ENCODE results near the gene MAK. TPM values are rescaled to one million over a fixed set of nuclear protein-coding genes. Genes with fewer than 3 reads are reported as not detected.

MAK gene
- total and polyA plus RNA-seq, 2 of the 13 experiments (the other 11 are each of a cell fraction or from before 2014, with no cell fraction given), result 0.04 TPM; not detected in 1

GRCh38 chr6:10747251-10747972 is 90.9 kb downstream of the MAK start, which contains the start of gene TMEM14B (continued):
- TF ChIP-seq, protein P1, sequence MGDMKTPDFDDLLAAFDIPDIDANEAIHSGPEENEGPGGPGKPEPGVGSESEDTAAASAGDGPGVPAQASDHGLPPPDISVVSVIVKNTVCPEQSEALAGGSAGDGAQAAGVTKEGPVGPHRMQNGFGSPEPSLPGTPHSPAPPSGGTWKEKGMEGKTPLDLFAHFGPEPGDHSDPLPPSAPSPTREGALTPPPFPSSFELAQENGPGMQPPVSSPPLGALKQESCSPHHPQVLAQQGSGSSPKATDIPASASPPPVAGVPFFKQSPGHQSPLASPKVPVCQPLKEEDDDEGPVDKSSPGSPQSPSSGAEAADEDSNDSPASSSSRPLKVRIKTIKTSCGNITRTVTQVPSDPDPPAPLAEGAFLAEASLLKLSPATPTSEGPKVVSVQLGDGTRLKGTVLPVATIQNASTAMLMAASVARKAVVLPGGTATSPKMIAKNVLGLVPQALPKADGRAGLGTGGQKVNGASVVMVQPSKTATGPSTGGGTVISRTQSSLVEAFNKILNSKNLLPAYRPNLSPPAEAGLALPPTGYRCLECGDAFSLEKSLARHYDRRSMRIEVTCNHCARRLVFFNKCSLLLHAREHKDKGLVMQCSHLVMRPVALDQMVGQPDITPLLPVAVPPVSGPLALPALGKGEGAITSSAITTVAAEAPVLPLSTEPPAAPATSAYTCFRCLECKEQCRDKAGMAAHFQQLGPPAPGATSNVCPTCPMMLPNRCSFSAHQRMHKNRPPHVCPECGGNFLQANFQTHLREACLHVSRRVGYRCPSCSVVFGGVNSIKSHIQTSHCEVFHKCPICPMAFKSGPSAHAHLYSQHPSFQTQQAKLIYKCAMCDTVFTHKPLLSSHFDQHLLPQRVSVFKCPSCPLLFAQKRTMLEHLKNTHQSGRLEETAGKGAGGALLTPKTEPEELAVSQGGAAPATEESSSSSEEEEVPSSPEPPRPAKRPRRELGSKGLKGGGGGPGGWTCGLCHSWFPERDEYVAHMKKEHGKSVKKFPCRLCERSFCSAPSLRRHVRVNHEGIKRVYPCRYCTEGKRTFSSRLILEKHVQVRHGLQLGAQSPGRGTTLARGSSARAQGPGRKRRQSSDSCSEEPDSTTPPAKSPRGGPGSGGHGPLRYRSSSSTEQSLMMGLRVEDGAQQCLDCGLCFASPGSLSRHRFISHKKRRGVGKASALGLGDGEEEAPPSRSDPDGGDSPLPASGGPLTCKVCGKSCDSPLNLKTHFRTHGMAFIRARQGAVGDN (CRISPR knock-in tag; IDR thresholded peaks at IDR 0.05), result peak; percentile 96
- TF ChIP-seq ZNF510 (CRISPR knock-in tag; IDR thresholded peaks at IDR 0.05; ENCODE audit: low read depth), result peak; percentile 91
- TF ChIP-seq ZIK1 (CRISPR knock-in tag; IDR thresholded peaks at IDR 0.05; ENCODE audit: borderline replicate concordance, low read depth), result peak; percentile 75; the same call in 1 of the 2 replicates
- peak; percentile 95 for TF ChIP-seq HIVEP1 (CRISPR knock-in tag; IDR thresholded peaks at IDR 0.05)
- peak; percentile 67 for TF ChIP-seq ZNF619 (CRISPR knock-in tag; IDR thresholded peaks at IDR 0.05)
- peak; percentile 23; the same call in 1 of the 2 replicates for TF ChIP-seq EED (CRISPR knock-in tag; IDR thresholded peaks at IDR 0.05)
- peak; percentile 89 for TF ChIP-seq RXRB (CRISPR knock-in tag; IDR thresholded peaks at IDR 0.05; ENCODE audit: borderline replicate concordance)
- TF ChIP-seq TOE1 (CRISPR knock-in tag; IDR thresholded peaks at IDR 0.05), result peak; percentile 94; the same call in 1 of the 2 replicates
- TF ChIP-seq CHCHD3 (CRISPR knock-in tag; IDR thresholded peaks at IDR 0.05), result peak; percentile 84
- no peak for TF ChIP-seq ZNF263 (CRISPR knock-in tag; IDR thresholded peaks at IDR 0.05)
- TF ChIP-seq, protein P2, sequence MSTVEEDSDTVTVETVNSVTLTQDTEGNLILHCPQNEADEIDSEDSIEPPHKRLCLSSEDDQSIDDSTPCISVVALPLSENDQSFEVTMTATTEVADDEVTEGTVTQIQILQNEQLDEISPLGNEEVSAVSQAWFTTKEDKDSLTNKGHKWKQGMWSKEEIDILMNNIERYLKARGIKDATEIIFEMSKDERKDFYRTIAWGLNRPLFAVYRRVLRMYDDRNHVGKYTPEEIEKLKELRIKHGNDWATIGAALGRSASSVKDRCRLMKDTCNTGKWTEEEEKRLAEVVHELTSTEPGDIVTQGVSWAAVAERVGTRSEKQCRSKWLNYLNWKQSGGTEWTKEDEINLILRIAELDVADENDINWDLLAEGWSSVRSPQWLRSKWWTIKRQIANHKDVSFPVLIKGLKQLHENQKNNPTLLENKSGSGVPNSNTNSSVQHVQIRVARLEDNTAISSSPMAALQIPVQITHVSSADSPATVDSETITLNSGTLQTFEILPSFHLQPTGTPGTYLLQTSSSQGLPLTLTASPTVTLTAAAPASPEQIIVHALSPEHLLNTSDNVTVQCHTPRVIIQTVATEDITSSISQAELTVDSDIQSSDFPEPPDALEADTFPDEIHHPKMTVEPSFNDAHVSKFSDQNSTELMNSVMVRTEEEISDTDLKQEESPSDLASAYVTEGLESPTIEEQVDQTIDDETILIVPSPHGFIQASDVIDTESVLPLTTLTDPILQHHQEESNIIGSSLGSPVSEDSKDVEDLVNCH (CRISPR knock-in tag; IDR thresholded peaks at IDR 0.05), result no peak
- TF ChIP-seq HDAC1 (CRISPR knock-in tag; IDR thresholded peaks at IDR 0.05), result peak; percentile 95
- peak; percentile 73 for TF ChIP-seq ZMAT3 (CRISPR knock-in tag; conservative IDR thresholded peaks at IDR 0.05)
- TF ChIP-seq GTF2F1 (IDR thresholded peaks at IDR 0.05; ENCODE audit: low read length), result no peak
- TF ChIP-seq, protein P3, sequence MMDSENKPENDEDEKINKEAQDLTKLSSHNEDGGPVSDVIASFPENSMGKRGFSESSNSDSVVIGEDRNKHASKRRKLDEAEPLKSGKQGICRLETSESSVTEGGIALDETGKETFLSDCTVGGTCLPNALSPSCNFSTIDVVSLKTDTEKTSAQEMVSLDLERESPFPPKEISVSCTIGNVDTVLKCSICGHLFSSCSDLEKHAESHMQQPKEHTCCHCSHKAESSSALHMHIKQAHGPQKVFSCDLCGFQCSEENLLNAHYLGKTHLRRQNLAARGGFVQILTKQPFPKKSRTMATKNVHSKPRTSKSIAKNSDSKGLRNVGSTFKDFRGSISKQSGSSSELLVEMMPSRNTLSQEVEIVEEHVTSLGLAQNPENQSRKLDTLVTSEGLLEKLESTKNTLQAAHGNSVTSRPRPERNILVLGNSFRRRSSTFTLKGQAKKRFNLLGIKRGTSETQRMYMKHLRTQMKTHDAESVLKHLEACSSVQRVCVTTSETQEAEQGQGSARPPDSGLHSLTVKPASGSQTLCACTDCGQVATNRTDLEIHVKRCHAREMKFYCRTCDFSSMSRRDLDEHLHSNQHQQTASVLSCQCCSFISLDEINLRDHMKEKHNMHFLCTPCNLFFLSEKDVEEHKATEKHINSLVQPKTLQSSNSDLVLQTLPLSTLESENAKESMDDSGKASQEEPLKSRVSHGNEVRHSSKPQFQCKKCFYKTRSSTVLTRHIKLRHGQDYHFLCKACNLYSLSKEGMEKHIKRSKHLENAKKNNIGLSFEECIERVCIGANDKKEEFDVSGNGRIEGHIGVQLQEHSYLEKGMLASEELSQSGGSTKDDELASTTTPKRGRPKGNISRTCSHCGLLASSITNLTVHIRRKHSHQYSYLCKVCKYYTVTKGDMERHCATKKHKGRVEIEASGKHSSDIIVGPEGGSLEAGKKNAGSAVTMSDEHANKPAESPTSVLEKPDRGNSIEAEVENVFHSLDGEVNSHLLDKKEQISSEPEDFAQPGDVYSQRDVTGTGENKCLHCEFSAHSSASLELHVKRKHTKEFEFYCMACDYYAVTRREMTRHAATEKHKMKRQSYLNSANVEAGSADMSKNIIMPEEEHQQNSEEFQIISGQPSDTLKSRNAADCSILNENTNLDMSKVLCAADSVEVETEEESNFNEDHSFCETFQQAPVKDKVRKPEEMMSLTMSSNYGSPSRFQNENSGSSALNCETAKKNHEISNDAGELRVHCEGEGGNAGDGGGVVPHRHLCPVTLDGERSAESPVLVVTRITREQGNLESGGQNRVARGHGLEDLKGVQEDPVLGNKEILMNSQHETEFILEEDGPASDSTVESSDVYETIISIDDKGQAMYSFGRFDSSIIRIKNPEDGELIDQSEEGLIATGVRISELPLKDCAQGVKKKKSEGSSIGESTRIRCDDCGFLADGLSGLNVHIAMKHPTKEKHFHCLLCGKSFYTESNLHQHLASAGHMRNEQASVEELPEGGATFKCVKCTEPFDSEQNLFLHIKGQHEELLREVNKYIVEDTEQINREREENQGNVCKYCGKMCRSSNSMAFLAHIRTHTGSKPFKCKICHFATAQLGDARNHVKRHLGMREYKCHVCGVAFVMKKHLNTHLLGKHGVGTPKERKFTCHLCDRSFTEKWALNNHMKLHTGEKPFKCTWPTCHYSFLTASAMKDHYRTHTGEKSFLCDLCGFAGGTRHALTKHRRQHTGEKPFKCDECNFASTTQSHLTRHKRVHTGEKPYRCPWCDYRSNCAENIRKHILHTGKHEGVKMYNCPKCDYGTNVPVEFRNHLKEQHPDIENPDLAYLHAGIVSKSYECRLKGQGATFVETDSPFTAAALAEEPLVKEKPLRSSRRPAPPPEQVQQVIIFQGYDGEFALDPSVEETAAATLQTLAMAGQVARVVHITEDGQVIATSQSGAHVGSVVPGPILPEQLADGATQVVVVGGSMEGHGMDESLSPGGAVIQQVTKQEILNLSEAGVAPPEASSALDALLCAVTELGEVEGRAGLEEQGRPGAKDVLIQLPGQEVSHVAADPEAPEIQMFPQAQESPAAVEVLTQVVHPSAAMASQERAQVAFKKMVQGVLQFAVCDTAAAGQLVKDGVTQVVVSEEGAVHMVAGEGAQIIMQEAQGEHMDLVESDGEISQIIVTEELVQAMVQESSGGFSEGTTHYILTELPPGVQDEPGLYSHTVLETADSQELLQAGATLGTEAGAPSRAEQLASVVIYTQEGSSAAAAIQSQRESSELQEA (CRISPR knock-in tag; IDR thresholded peaks at IDR 0.05; ENCODE audit: not compliant biosample characterization), result peak; percentile 94
